Tibial nerve (tissue), 4 donors: Measurements from ENCODE around the gene FBXL14. TPM values are rescaled to one million over a fixed set of nuclear protein-coding genes. Genes with fewer than 3 reads are reported as not detected.

ENCODE experiments used
- DNase-seq, 2 donors: peaks; one replicate each; pipeline ENCODE4 v3.0.0-alpha.2; 2019; ENCODE audit warnings: low spot score in 2 of 2
- H3K27ac ChIP-seq, 4 donors: fragments of 200-600 bp; sonication (generic) in 3 of 4; one replicate each; pipeline ENCODE4 v1.5.1; 2017 to 2019; ENCODE audit warnings: mild to moderate bottlenecking in 1 of 4
- H3K27me3 ChIP-seq, 2 donors: fragments of 200-600 bp; sonication (generic) in 1 of 2; one replicate each; pipeline versions ENCODE4 v1.5.1 to v1.6.0; 2017 to 2019
- H3K36me3 ChIP-seq, 3 donors: fragments of 200-600 bp; sonication (generic); one replicate each; pipeline ENCODE4 v1.5.1; 2018 to 2019
- H3K4me1 ChIP-seq, 4 donors: fragments of 200-600 bp; sonication (generic) in 3 of 4; one replicate each; pipeline ENCODE4 v1.5.1; 2017 to 2019
- H3K4me3 ChIP-seq, 4 donors: fragments of 200-600 bp; sonication (generic) in 3 of 4; one replicate each; pipeline ENCODE4 v1.5.1; 2017 to 2019; ENCODE audit warnings: mild to moderate bottlenecking in 1 of 4, moderate library complexity in 1 of 4
- H3K9me3 ChIP-seq, 4 donors: fragments of 200-600 bp; sonication (generic) in 3 of 4; one replicate each; pipeline ENCODE4 v1.5.1; 2017 to 2019
- EP300 ChIP-seq, 2 donors: sonication (generic); formaldehyde crosslinking; IDR thresholded peaks; one replicate each; pipeline ENCODE4 v1.6.1; 2017; ENCODE audit warnings: antibody characterized with exemption in 2 of 2, mild to moderate bottlenecking in 1 of 2
- POLR2A ChIP-seq, 2 donors: fragments of 450-650 bp; IDR thresholded peaks; one replicate each; pipeline ENCODE4 v1.6.1; 2017; ENCODE audit warnings: antibody characterized with exemption in 2 of 2, mild to moderate bottlenecking in 2 of 2, moderate library complexity in 2 of 2
- WGBS, 2 donors: methylation state at CpG; one replicate each; pipeline ENCODE4 v1.1.5; 2018; 5-methylcytosine and 5-hydroxymethylcytosine counted together
- total RNA-seq, 4 donors: library from RNA; depleted of rRNA; stranded (reverse); fragments of >200 nt; gene quantifications; one replicate each; pipeline ENCODE4 v1.1.0, GENCODE V29; 2016
- TF ChIP-seq, protein P1 (sequence below), 5 experiments: fragments of 200-600 bp in 3 of 5; fragments of 450-650 bp in 2 of 5; sonication (generic) in 3 of 5; IDR thresholded peaks; one replicate each; pipeline ENCODE4 v1.5.1; 2016 to 2019; ENCODE audit warnings: antibody characterized with exemption in 5 of 5, mild to moderate bottlenecking in 3 of 5, moderate library complexity in 2 of 5

The FBXL14 gene, protein sequence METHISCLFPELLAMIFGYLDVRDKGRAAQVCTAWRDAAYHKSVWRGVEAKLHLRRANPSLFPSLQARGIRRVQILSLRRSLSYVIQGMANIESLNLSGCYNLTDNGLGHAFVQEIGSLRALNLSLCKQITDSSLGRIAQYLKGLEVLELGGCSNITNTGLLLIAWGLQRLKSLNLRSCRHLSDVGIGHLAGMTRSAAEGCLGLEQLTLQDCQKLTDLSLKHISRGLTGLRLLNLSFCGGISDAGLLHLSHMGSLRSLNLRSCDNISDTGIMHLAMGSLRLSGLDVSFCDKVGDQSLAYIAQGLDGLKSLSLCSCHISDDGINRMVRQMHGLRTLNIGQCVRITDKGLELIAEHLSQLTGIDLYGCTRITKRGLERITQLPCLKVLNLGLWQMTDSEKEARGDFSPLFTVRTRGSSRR
- 10 to 100 TPM; 11.7 to 21.4 (median 17.3) TPM for total RNA-seq

DNA sequence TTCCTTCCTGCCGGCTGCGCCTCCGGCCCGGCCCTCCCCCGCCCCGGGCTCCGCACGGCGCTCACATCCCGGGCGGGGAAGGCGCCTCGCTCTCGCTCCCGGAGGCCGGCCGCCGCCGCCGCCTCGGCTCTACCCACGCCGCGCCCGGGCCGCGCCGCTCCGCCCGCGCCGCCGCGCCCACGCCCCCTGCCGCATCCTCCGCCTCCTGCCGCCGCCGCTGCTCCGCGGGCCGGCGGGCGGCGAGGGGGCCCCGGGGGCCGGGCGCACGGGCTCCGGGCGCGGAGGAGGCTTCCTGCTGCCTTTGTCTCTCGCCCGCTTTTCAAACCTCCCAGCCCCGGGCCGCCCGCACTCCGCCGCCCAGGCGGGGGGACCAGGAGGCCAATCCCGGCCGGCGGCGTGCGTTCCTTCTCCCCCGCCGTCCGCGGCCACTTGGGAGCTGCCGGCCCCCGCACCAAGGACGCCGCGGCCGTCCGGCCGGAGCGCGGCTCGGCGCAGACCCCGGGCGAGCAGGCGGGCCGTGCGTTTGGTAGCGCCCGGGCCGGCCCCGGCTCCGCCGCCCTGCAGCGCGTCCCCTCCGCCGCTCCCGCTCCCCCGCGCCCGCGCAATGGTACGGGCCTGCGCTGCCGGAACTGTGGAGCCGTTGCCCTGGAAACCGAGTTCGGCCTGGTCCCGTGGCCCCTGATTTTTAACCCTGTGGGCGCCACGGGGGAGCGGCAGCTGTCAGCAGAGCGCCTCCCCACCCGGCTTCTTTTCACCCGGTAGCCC, at the start of gene FBXL14:
Gene FBXL14 (minus strand): TSS at position 321 of the 765 bp plus-strand sequence. CDS start 515 bp downstream, outside the sequence.
- Histone ChIP-seq H3K4me1 (peaks cover 0 to 55% (median 31%) of the 10 kb centered on the region in 4 donors), H3K9me3 (no peaks in the 10 kb centered on the region), H3K27ac (peak within 1 kb of the TSS; percentile 90 to 98 (median 96)), H3K36me3 (no peaks in the 10 kb centered on the region), H3K27me3 (no peaks in the 10 kb centered on the region), H3K4me3 (peak within 1 kb of the TSS; percentile 53 to 90 (median 72))
- peak; percentile 47 to 78 for TF ChIP-seq POLR2A (IDR thresholded peaks at IDR 0.05)
- TF ChIP-seq, protein P1, sequence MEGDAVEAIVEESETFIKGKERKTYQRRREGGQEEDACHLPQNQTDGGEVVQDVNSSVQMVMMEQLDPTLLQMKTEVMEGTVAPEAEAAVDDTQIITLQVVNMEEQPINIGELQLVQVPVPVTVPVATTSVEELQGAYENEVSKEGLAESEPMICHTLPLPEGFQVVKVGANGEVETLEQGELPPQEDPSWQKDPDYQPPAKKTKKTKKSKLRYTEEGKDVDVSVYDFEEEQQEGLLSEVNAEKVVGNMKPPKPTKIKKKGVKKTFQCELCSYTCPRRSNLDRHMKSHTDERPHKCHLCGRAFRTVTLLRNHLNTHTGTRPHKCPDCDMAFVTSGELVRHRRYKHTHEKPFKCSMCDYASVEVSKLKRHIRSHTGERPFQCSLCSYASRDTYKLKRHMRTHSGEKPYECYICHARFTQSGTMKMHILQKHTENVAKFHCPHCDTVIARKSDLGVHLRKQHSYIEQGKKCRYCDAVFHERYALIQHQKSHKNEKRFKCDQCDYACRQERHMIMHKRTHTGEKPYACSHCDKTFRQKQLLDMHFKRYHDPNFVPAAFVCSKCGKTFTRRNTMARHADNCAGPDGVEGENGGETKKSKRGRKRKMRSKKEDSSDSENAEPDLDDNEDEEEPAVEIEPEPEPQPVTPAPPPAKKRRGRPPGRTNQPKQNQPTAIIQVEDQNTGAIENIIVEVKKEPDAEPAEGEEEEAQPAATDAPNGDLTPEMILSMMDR (IDR thresholded peaks at IDR 0.05): peak in 2 of 5 experiments; percentile 30 to 53
- TF ChIP-seq EP300 (IDR thresholded peaks at IDR 0.05): peak in 1 of 2 donors; percentile 68
- WGBS, 2 donors: 0 to 1% methylated on average over 12 to 80 of the region's 115 CpGs
- peak; percentile 83 to 87 for DNase-seq

DNA sequence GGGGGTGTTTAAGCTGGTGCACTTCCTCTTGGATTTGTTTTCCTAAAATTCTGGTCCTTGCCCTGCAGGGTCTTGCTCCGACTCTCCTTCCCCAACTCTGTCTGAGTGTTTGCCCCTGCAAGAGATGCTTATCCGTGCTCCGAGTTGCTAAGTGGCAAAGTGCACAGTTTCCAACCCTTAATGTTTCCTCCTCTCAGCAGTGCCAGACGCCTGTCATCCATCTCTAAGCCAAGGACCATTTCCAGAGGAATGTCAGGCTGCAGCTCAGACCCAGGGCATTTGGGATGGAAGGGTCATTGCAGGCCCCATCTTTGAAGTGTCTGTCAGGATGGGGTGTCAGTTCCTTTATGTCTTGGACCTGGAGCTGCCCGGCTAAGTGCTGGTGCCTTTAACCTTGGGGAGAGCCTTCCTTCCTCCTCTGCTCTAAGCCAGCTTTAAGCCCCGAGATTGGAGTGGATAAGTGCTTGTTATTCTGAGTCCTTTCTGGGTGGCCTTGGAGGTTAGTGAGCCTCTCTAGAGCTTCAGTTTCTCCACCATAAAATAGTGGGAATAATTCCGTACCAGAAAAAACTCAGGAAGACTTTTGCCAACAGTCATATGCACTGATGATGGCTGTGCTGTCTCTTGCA, 49.6 kb upstream of the FBXL14 start:
- H3K27ac ChIP-seq: peak overlapping the region in 3 of 4 donors; percentile 46 to 84 (median 81)
- H3K9me3 ChIP-seq: no peaks in the 10 kb centered on the region
- peaks cover 0 to 19% (median 0%) of the 10 kb centered on the region in 3 donors for H3K36me3 ChIP-seq
- TF ChIP-seq POLR2A (IDR thresholded peaks at IDR 0.05) (no peak), EP300 (IDR thresholded peaks at IDR 0.05) (no peak)
- TF ChIP-seq, protein P1 (IDR thresholded peaks at IDR 0.05): no peak
- no peak for DNase-seq
- H3K4me3 ChIP-seq: no peak overlapping the region
- peaks cover 0 to 21% (median 14%) of the 10 kb centered on the region in 4 donors for H3K4me1 ChIP-seq
- 51 to 63% methylated on average over 7 of the region's 7 CpGs for WGBS, 2 donors
- no peaks in the 10 kb centered on the region for H3K27me3 ChIP-seq

DNA sequence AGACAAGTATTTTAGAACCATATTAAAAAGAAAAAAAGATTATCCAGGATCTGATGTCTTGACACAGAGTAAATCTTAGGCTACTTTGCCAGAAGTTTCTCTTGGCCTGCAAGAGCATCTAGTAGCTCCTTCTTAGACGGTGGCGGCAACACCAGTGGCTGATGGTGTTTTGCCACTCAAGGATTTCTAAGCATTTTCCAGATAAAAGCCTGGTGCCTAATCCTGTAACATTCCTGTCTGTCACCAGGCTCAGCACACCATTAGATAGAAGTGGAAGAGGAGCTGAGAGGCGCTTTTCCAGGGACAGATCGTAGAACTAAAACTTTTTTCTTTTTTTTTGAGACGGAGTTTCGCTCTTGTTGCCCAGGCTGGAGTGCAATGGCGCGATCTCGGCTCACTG, 48.7 kb upstream of the FBXL14 start:
- 88 to 91% methylated on average over 9 of the region's 9 CpGs for WGBS, 2 donors
- Histone ChIP-seq H3K27ac (peak overlapping the region in 1 of 4 donors; percentile 34), H3K4me1 (peaks cover 0 to 21% (median 14%) of the 10 kb centered on the region in 4 donors), H3K36me3 (peaks cover 0 to 19% (median 0%) of the 10 kb centered on the region in 3 donors), H3K27me3 (no peaks in the 10 kb centered on the region), H3K9me3 (no peaks in the 10 kb centered on the region), H3K4me3 (no peak overlapping the region)
- DNase-seq: no peak
- TF ChIP-seq POLR2A (IDR thresholded peaks at IDR 0.05) (no peak), EP300 (IDR thresholded peaks at IDR 0.05) (no peak)
- TF ChIP-seq, protein P1 (IDR thresholded peaks at IDR 0.05): no peak

DNA sequence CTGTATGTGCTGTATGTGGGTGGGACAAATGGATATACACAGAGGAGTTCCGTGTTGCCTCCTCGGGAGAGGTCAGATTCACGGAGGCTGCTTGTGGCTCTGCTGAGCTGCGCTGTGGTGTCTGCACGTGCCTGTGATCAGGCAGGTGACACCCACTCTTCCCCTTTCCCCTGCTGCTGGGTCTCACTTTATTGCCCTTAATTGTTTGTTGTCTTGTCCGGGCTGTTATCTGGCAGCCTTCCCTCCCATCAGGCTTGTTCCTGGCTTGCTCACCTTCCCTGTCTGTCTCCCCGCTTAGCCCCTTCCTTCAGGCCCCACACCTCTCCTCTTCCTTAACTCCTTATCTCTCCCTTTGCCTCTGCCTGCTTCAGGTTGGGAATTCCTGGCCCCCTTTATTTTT, 48.1 kb upstream of the FBXL14 start:
- no peak for TF ChIP-seq POLR2A (IDR thresholded peaks at IDR 0.05)
- H3K4me3 ChIP-seq: no peak overlapping the region
- H3K36me3 ChIP-seq: peaks cover 0 to 19% (median 0%) of the 10 kb centered on the region in 3 donors
- WGBS, 2 donors: 59 to 67% methylated on average over 7 of the region's 7 CpGs
- peak overlapping the region in 1 of 4 donors; percentile 34 for H3K27ac ChIP-seq
- no peaks in the 10 kb centered on the region for H3K9me3 ChIP-seq
- peaks cover 0 to 21% (median 14%) of the 10 kb centered on the region in 4 donors for H3K4me1 ChIP-seq
- H3K27me3 ChIP-seq: no peaks in the 10 kb centered on the region
- DNase-seq: no peak
